NCI-H2171 (cell line): ENCODE measurements around the gene TCERG1L.
"Not testable (repeated sequence)": the region's sequence is repeated elsewhere in the genome, so short reads cannot be mapped to it uniquely, and the experiment has no call there.

Experiments
- DNase-seq: peaks from one replicate; lab custom pipeline; 2025; lab: John Stamatoyannopoulos, UW

TCERG1L gene

DNA sequence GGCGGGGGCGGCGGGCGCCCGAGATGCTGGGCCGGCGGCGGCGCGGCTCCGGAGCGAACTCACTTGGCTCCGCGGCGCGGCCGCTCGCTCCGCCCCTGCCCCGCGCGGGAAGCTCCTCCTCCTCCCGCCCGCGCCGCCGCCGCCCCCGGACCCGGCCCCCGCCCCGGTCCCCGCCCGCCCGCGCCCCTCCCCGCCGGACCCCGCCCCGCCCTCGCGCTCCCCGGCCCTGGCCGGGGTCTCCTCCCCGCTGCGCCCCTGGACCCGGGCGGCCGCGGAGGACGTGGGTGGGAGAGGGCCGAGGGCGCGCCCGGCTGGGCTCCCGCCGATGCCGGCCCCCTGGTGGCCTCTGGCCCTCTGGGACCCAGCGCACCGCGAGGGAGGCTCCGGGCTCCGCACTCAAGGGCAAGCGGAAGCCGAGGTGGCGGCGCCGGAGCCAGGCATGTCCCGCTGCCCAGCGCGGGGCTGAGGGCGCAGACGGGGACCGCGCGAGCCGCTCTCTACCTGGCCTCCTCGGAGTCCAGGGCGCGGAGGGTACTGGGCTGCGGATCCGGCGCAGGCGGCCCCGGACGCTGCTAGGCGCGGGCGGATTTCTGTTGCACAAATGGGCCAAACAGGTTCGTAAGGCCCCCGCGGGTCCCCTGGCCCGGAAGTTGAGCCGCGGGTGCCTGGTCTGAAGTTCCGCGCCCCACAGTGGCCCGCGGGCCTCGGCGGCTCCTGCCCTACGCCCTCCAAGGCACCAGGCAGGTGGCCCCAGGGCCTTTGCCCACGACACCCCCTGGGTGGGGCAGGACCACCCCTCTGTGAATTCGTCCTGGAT, at the start of gene TCERG1L:
TSS of gene TCERG1L (minus strand) at position 61 of the 817 bp plus-strand sequence. CDS start 86 bp downstream, outside the sequence.
- peak; percentile 24 for DNase-seq

DNA sequence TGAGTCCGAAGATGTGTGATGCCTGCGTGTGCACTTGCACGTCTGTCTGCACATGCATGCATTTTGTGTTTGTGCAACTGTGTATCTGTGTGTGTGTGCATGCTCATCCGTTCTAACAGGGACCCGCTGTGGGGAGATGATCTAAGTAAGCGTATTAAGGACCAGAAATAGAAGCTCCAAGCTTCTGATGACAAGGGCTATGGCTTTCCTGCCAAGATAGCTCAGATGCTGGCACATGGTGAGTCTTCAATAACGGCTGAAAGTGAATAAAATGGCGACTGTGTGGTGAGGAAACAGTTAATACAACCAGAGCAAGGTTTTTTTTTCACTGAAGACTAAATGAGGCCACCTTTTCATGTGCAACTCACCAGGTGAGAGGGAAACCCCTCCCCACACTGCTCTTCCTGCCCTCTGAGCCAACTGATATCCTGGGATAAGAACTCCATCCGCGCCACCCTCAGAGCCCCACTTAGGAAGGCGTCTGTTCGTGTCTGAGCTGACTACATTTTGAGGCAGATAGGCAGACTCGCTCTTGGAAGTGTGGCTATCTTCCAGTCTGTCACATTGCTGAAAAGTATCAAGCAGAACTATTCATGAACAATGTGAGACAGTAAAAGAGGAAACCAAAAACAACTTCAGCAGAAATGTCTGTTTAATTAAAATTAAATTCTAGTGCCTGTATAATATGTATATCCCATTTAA, 47.4 kb upstream of the TCERG1L start:
- no peak for DNase-seq

GRCh38 chr10:131356442-131356841, 44.9 kb upstream of the TCERG1L start:
- no peak for DNase-seq

DNA sequence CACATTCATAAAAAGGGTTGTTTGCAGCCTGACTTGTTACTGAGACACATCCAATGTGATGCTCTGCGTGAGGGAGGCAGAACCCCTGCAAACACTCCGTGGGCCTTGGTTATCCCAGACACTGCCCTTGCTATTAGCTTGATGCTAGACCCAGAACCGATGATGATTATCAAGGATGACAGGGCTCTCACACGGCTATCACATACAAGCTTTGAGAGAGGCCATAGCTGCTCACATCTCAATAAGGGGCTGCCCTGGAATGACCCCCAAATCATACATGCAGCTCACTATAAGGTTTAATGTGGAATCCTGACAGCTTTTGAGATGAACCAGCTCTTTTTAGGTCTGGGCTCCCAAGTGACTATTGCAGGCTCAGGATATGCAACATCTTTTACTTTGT, 44.4 kb upstream of the TCERG1L start:
- no peak for DNase-seq

- DNase-seq: no peak
Observed at GRCh38 chr10:131355056-131355455, 43.5 kb upstream of the TCERG1L start.

DNA sequence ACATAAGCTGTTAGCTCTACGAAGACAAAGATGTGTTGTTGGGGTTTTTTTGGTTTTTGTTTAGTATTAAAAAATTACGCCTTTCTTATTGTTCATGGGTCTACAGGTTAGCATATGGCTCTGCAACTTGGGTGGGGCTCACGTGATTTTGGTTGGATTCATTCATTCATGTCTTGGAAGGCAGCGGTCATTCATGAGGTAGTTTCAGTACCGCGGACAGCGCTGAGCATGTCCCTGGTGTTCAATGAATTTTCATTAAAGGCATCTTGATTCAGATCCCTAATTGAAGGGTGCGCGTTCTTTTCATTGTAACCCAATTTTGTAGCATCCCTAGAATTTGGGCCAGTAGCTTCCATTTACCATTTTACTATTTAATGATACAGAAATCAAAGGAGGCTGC, 42.9 kb upstream of the TCERG1L start:
- DNase-seq: no peak

DNA sequence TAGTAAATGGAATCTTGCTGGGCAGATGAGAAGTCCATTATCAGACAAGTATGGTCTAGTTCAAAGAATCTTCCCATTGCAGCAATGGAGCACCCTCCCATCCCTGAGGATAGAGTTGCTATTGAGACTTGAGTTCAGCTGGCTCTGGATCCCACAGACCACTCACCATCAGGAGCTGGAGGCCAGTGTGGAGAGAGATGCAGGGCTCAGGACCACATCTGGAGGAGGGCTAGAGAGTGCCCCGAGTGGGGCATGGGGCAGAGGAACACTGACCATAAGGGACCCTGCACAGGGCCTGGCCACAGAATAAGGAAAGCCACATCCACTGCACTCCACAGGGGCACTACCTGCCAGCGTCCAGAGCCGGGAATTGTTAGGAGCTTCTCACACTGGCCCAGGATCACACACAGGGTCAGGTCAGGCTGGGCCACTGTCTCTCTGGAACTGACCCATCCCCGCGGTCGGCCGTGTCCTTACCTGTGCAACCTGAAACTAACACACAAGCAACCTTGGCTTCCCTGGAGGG, 41.3 kb upstream of the TCERG1L start:
- no peak for DNase-seq

GRCh38 chr10:131350660-131351059, 39.1 kb upstream of the TCERG1L start:
- DNase-seq: no peak

DNA sequence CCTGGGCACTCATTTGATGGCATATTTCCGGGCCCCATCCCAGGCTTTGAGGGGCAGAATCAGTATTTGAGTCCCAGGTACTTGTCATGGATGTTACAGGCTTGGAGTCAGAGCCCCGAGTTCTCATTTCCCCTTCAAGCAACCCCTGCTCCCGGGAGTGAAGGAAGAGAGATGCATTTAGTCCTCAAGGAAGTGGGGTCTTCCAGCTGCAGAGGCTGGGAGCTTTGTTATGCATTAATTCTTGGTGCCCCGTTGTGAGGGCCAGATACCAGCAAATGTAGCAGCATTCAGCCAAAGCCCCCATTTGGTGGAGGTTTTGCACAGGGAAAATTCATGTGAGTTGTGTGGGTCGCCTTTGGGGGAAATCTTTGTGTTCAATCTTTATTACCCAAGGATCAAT, 38.7 kb upstream of the TCERG1L start:
- DNase-seq: no peak

GRCh38 chr10:131346456-131346855, 34.9 kb upstream of the TCERG1L start:
- no peak for DNase-seq

- DNase-seq: no peak
Observed at GRCh38 chr10:131345691-131346090, 34.2 kb upstream of the TCERG1L start.

DNA sequence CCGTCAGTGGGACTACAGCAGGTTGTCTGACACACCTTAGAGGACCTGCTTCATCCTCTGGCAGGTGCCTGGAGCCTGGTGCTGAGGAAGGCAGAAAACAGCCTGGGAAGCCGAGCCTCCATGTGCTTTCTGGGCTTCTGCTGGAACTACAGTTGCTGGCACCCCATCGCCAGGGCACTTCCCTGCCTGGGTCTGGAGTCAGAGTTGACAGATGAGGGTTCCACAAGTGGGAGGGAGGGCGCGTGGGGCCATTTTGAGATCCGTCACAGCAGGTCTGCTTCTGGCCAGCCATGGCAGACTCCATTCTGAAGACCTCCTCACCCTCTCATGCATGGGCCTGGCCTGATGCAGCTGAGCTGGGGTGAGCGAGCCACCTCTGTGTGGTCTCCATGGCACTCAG, 33.2 kb upstream of the TCERG1L start:
- DNase-seq: no peak

DNA sequence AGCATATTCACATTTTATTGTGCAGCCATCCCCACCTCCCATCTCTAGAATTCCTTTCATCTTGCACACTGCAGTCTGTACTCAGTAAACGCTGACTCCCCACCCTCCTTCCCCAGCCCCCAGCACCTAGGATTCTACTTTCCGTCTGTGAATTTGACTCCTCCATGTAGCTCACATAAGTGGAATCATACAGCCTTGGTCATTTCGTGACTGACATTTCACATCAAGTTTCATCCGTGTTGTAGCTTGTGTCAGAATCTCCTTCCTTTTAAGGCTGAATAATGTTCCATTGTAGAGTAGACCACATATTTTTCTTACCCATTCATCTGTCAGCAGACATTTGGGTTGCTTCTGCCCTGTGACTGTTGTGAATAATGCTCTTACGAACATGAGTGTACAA, 26.2 kb upstream of the TCERG1L start:
- DNase-seq: no peak

DNA sequence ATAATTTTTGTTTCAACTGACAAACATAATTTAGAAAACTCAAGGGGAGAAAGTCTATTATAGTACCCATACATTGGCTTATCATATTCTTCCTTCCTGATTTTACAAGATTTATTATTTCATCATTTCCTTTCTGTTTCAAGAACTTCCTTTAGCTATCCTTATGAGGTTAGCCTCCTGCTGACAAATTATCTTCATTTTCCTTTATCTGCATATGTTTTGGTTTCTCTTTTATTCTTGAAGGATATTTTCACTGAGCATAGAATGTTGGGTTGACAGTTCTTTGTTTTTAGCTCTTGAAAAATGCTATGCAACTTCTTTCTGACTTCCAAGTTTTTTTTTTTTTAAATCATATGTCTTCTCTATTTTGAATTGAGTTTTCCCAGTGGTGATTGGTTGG, 21.3 kb upstream of the TCERG1L start:
- DNase-seq: no peak

GRCh38 chr10:131323880-131324279, 12.4 kb upstream of the TCERG1L start:
- DNase-seq: no peak

GRCh38 chr10:131323025-131323424, 11.5 kb upstream of the TCERG1L start:
- no peak for DNase-seq

- DNase-seq: not testable (repeated sequence)
Observed at GRCh38 chr10:131322575-131322974, 11.1 kb upstream of the TCERG1L start.

DNA sequence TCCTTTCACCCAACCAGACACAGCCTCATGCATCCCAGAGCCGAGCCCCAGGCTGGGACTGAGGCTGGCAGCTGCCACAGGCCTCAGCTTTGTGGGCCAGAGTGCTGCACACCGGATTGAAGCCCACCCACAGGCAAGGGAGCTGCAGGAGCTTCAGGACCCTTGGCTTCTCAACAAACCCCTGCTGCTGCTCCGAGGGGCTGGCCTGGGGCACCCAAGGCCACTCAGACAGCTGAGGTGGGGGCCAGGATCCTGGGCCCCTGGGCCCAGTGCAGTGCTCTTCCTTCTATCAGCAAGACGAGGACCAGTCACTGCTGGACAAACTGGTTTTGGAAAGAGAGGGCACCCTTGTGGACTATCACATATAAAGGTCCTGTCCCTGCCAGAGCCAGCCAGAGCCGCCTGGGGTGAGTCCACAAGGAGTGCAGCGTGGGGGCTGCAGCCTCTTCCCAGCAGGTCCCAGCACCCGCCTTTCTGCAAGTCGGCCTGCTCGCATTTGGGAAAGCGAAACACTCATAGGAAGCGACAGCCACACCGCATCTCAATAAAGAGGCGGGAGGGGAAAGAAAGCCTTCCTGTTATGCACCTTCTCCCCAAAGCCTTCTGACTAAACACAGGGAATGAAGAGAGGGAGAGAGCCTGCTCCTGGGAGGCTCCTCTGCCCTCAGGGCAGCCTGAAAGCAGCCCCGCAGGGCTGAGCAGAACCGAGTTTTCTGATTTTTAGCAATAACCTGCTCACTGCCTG, 9.5 kb upstream of the TCERG1L start:
- DNase-seq: no peak

DNA sequence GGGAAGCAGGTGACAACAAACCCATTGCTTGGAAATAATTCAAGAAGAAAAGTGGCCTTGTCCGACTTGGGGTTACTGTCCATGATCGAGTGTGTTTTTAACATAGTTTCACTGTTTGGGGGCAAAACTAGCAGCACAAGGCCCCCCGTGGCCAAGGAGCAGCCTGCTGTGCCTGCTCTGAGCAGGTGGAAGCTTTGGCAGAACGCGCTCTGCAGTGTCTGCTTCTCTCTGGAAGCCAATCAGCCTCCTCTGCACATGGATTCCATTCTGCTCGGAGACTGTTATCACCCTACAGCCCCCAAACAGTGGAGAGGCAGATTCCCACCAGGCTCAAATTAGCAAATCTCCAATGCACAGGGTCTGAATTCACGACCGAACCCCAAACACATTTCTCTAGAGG, 7.3 kb upstream of the TCERG1L start:
- no peak for DNase-seq

- no peak for DNase-seq
Observed at GRCh38 chr10:131318291-131318690, 6.8 kb upstream of the TCERG1L start.

DNA sequence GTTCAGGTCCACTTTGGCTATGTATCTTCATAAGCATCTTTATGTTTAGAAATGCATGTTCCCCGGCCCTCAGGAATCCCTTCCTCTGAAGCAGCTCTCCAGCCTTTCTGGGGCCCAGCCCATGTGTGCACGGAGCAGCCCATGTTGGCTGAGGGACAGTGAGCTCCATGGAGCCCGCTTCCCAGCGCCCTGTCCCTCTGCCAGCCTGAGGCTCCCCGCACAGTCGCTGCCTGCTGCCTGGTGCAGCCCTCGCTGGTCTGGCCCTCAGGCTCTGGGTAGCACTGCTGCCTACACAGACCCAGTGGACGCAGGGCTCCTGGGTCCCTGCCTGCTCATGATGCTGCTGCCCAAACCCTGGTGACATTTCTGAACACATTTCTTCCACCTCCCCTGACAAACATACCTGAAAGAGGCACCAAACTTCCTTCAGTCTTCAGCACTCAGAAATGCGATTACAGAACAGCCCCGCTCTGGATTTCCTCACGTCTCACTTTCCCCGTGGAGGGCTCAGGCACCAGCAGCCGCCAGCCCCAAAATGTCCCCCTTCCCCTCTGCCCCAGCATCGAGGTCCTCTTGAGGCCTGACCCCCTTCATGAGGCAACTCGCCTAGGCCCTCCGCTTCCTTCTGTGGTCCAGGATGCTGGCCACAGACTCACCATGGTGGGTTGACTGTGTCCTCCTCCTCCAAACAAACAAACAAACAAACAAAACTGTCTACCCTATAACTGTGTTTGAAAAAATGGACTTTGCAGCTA, 5.0 kb upstream of the TCERG1L start:
- DNase-seq: no peak

DNA sequence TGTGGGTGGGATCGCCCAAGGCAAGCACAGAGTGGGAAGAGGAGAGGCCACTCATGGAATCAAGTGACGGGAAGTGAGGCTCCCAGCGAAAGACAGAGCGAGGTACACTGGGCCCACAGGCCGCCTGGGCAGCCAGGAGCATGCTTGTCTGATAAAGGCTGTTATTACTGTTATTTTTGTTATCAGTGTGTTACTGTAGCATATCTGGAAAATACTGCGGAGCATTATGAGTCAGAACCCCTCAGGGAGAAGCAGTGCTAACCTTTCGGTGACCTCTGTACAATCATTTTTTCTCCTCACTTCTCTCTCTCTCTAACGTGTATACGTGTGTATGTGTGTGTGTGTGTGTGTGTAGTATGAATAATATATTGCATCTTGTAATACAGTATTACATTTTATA, 3.8 kb upstream of the TCERG1L start:
- no peak for DNase-seq
